GM19468 (cell line): ENCODE data around the gene PSKH1.

ENCODE experiments used
- ATAC-seq: cut with Tn5 transposase; IDR thresholded peaks from one replicate; pipeline ENCODE4 v1.9.1; 2021; ENCODE audit warnings: mild to moderate bottlenecking, moderate library complexity, moderate number of reproducible peaks; ENCODE audit not compliant: unreplicated experiment; ENCODE audit errors: extremely low read depth

Gene PSKH1

DNA sequence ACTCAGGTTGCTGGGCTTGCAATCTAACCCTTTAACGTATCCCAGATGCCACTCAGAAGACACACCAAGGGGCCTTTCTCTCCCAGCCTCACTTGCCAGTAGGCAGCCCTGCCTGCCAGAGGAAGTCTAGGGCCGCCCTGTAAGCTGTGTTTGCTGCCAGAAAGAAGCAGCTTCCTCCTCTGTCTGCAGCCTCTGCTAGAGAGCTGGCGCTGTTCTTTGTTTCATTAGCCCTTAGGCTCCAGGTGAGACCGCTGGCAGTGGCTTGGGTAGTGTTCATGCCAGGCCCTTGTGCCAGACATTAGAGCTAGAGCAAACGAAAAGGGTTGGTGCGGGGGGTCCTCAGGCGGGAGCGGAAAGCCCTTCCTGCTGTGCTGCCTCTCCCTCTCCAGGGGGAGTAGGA, 29.7 kb downstream of the PSKH1 start:
- ATAC-seq: no peak

GRCh38 chr16:67923414-67924116, 30.5 kb downstream of the PSKH1 start:
- no peak for ATAC-seq

DNA sequence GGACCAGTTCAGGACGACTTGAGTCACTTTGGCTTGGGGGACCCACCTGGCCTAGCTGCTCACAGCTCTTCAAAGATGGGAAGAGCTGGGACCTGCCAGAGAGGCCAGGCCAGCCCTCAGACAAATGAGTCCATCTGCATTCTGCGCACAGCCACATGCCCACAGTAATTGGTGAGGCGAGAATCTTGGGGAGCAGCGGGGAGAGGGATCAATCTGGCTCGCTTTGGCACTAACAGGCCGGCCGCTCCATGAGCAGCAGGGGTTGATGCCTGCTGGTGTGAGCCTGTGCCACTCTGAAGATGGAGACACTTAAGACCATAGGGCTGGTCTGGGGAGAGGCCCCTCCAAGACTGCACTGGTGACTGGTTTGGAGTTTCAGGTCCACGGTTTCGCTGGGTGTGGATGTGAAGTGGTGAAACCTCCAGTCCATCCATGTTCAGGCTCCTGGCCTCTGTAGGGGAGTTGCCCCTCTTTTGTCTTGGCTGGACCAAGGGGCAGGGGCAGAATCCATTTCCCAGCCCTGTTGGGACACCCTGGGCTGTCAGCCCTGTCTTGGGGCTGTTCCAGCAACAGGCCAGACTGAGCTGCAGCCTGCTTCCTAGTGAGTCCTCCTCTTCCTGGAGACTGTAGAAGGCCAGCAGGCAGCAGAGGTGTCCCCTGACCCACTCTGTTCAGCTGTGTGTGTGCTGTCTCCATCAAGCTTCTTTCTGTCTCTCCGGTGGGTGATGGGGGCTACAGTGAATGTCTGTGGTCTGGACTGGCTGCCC, 31.3 kb downstream of the PSKH1 start:
- no peak for ATAC-seq

DNA sequence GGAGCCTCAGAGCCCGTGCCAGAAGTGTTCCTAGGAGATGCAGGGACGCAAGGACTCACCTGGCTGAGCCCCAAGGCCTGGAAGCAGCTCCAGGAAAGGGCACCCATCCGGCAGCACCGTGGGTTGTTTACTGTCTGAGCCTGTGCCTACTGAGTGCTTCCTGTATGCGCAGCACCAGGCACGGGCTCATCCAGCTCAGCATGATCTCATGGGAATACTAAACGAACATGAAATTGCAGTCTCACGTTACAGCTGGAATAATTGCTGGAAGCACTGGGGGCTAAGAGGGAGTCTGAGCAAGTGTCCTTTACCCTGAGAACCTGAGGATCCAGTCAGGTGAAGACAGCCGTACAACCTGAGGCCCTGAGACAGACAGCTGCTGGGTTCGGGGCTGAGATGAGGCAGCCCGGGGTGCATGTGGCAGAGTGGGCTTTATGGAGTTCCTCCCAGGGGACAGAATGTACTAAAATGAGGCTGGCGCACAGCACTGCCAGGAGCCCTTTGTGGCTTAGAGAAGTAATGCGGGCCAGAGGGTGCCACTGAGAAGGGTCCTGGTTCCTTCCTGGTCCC, 33.2 kb downstream of the PSKH1 start:
- no peak for ATAC-seq

DNA sequence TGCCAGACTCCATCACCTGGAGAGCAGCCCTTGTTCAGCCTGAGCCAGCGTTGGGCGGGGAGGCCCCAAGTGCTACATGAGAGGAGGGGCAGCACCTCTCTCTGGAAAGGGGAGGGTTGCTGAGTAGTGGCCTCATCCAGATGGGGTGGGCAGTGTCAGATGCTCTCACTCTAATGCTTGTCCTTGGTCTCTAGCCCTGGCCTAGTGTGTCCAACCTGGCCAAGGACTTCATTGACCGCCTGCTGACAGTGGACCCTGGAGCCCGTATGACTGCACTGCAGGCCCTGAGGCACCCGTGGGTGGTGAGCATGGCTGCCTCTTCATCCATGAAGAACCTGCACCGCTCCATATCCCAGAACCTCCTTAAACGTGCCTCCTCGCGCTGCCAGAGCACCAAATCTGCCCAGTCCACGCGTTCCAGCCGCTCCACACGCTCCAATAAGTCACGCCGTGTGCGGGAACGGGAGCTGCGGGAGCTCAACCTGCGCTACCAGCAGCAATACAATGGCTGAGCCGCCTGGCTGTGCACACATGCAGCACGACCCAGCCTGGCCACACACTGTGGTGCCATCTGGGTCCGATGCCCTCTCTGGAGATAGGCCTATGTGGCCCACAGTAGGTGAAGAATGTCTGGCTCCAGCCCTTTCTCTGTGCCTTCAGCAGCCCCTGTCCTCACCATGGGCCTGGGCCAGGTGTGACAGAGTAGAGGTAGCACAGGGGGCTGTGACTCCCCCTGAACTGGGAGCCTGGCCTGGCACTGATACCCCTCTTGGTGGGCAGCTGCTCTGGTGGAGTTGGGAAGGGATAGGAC, 34.3 kb downstream of the PSKH1 start:
- ATAC-seq: no peak

DNA sequence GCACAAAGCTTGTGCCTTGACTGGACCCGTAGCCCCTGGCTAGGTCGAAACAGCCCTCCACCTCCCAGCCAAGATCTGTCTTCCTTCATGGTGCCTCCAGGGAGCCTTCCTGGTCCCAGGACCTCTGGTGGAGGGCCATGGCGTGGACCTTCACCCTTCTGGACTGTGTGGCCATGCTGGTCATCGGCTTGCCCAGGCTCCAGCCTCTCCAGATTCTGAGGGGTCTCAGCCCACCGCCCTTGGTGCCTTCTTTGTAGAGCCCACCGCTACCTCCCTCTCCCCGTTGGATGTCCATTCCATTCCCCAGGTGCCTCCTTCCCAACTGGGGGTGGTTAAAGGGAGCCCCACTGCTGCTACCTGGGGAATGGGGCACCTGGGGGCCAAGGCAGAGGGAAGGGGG, 35.1 kb downstream of the PSKH1 start:
- ATAC-seq: no peak

DNA sequence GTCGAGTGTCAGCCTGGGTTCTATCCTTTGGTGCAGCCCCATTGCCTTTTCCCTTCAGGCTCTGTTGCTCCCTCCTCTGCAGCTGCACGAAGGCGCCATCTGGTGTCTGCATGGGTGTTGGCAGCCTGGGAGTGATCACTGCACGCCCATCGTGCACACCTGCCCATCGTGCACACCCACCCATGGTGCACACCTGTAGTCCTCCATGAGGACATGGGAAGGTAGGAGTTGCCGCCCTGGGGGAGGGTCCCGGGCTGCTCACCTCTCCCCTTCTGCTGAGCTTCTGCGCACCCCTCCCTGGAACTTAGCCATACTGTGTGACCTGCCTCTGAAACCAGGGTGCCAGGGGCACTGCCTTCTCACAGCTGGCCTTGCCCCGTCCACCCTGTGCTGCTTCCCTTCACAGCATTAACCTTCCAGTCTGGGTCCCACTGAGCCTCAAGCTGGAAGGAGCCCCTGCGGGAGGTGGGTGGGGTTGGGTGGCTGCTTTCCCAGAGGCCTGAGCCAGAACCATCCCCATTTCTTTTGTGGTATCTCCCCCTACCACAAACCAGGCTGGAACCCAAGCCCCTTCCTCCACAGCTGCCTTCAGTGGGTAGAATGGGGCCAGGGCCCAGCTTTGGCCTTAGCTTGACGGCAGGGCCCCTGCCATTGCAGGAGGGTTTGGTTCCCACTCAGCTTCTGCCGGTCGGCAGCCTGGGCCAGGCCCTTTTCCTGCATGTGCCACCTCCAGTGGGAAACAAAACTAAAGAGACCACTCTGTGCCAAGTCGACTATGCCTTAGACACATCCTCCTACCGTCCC, 35.7 kb downstream of the PSKH1 start:
- no peak for ATAC-seq

- no peak for ATAC-seq
Measured at GRCh38 chr16:67930191-67930590, 37.1 kb downstream of the PSKH1 start.

- no peak for ATAC-seq
Measured at GRCh38 chr16:67930678-67931211, 37.7 kb downstream of the PSKH1 start.

GRCh38 chr16:67931712-67932461, 38.8 kb downstream of the PSKH1 start, which contains the start of gene CTRL:
Gene CTRL, minus strand, starts transcription at chr16:67931862. Its CDS starts 10 bp downstream, at chr16:67931852.
- ATAC-seq: no peak

DNA sequence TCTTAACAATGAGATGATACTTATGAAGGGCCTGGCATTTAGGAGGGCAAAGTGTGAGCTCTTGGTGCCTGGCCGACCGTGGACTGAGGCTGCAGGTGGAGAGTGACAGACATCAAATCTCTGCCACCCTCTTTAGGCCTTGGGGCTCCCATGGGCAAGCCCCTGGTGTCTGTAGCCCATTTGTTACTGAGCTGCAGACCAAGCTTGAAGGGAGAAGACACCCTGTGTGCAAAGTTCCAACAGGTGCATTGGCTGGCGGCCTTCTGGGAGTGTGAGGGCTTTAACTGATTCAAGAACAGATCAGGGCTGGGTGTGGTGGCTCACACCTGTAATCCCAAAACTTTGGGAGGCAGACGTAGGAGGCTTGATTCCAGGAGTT, 39.4 kb downstream of the PSKH1 start:
- ATAC-seq: no peak

DNA sequence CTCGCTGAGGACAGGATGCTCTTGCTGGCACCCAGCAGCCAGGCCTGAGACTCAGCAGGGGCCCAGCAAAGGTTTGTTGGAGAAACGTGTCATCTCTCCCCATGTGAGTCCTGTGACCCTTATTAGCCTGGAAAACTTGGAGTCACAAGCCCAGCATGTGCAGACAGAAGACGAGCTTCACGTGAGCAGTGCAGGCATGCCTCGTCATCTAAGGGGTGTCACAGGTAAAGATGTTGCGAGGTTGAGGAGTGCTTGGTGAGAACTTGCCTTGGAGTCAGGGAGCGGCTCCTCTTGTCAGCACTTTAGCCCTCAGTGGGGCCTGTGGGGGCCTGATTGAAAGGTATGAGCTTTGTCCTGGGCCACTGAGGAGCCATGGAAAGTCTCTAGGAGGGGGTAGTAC, 40.8 kb downstream of the PSKH1 start:
- ATAC-seq: no peak

GRCh38 chr16:67934306-67935100, 41.4 kb downstream of the PSKH1 start:
- no peak for ATAC-seq

GRCh38 chr16:67935101-67935401, 42.0 kb downstream of the PSKH1 start:
- ATAC-seq: no peak

DNA sequence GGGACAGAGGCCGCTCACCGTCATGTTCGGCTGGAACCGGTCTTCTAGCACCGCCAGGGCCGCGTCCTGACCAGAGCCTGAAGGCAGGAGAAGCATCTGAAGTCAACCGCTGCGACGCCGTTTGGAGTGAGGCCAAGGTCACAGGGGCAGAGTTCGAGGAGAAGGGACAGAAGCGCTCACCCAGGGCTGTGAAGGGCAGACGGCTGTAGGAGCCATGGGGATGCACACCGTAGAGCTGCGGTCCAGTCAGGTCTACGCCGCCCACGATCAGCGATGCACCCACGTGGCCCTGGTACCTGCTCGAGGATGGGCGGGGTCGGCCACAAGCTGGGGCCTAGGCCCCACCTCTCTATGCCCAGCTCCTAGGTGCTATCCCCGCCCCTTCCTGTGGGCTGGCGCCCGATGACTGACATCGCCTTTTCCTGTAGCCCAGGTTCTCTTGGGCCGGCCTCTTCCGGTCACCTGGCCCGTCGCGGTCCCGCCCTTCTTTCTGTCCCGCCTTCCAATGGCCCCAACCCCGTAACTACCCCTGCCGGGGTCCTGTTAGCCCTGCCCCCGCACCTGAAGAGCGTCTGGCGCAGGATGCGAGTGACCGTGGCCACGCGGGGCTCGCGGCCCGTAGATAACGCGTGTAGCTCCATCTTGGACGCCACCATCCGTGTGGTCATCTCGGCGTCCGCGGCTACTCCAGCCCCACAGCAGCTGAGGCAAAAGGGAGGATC, 42.5 kb downstream of the PSKH1 start:
- ATAC-seq: peak; percentile 90

DNA sequence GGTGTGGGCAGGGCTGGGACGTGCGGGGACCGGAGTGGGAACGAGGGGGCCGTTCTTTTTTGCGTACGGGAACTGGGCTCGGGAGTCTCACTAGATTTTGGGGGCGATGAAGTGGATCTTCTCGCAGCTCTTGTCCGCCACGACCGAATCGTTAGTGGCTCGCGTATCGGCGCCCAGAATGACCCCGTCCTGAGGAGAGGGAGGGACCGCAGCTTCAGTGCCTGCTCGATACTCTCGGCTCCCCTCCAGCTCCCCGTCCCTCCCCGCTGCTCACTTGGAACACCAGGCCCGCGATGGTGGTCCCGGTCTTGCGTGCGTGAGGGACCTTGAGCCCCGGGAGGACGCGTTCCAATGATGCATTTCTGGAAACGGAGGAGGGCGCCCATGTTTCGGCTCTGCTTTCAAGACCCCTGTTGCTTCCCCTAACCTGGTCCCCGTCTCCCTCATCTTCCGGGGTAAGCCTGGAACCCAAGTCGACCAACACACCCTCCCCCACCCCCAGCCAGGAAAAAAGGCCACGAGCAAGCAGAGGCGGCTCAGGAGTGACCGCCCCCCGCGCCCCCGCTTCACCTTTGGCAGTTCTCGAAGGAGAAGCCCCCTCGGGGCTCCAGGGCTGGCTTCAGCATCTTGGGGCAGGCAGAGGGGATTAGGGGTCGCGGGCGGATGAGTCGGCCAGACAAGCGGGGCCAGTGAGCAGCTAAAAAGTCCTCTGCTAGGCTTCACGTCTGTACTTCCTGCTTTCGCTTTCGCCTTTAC, 43.2 kb downstream of the PSKH1 start, which contains the start of gene PSMB10:
TSS of gene PSMB10 (minus strand) at position 727 of the 756 bp plus-strand sequence. CDS start at position 626, 101 bp downstream.
- ATAC-seq: no peak
